DOHH2 (cell line): ENCODE measurements around the gene RAB17.

ENCODE experiments used
- EZH2phosphoT487 ChIP-seq: fragments of 200-600 bp; sonication (generic); IDR thresholded peaks from 2 replicates; pipeline ENCODE4 v1.6.1; 2017; ENCODE audit warnings: borderline replicate concordance, mild to moderate bottlenecking, antibody characterized with exemption, low read length, moderate library complexity, mixed read lengths
- TF ChIP-seq, protein P1 (sequence below): fragments of 200-600 bp; sonication (generic); IDR thresholded peaks from one replicate; pipeline ENCODE4 v1.5.1; 2014; ENCODE audit warnings: antibody characterized with exemption, mild to moderate bottlenecking, low read depth, low read length; ENCODE audit not compliant: poor library complexity, severe bottlenecking

DNA sequence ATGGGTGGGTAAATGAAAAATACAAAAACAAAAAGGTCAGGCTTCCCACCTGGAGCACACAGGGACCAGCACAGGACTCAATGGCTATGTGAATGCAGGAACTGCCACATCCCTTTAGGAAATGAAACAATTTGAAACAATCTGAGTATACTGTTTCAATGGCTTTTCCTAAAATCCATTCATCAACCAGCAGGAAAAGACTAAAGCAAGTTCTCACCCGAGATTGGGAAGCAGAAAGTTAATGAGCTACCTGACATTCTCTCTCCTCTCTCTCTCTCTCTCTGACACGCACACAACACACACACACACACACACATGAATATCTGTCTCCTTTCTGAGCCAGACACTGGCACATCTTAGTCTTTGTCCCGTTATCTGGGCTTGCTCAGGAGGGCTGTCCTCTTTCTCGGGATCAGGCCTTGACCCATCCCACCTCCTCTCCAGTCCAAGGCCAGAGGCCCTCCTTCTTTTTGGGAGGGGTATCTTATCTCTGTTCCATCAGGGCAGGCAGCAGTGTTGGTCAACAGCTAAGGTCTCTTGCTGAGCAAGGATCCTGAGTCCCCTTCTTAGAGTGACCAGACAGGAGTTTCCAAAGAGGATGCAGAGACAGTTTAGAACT lies 25.2 kb upstream of the RAB17 start:
- no peak for TF ChIP-seq EZH2phosphoT487
- TF ChIP-seq, protein P1, sequence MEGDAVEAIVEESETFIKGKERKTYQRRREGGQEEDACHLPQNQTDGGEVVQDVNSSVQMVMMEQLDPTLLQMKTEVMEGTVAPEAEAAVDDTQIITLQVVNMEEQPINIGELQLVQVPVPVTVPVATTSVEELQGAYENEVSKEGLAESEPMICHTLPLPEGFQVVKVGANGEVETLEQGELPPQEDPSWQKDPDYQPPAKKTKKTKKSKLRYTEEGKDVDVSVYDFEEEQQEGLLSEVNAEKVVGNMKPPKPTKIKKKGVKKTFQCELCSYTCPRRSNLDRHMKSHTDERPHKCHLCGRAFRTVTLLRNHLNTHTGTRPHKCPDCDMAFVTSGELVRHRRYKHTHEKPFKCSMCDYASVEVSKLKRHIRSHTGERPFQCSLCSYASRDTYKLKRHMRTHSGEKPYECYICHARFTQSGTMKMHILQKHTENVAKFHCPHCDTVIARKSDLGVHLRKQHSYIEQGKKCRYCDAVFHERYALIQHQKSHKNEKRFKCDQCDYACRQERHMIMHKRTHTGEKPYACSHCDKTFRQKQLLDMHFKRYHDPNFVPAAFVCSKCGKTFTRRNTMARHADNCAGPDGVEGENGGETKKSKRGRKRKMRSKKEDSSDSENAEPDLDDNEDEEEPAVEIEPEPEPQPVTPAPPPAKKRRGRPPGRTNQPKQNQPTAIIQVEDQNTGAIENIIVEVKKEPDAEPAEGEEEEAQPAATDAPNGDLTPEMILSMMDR = no peak
